Measurements from ENCODE around the gene ULBP1.

ULBP1 gene

DNA sequence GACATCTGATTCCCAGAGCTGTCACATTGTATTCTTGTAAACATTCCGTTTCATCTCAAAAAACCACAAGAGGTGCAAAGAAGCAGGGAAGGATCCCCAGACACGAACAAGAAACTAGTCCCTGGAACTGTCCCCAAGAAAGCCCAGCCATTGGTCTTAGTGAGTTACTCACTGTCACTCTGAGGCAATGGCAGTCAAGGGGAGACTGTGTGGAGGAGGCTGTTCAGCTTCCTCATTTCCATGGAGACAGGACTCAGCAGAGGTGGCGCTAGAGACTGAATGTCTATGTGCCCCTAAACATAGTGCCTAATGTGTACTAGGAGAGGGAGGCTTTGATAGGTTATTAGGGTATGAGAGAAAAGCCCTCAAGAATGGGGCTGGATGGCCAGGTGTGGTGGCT is 11.1 kb downstream of the ULBP1 start:
- Histone ChIP-seq H2AFZ (ENCODE audit: low read length) (no peak overlapping the region), H3K9ac (ENCODE audit: low read length) (no peak overlapping the region), H4K20me1 (ENCODE audit: insufficient read depth, low read length) (no peaks in the 10 kb centered on the region), H3K27ac (ENCODE audit: low read depth, low read length, poor library complexity, severe bottlenecking) (no peak overlapping the region), H3K79me2 (ENCODE audit: insufficient read depth, low read length) (no peaks in the 10 kb centered on the region), H3F3A (ENCODE audit: insufficient read depth, low read length) (no peaks in the 10 kb centered on the region), H3K4me2 (ENCODE audit: low read length) (no peak overlapping the region), H3K36me3 (ENCODE audit: insufficient read depth, low read length) (no peaks in the 10 kb centered on the region), H3K9me3 (ENCODE audit: low read length) (no peaks in the 10 kb centered on the region), H3K9me2 (ENCODE audit: low read depth, low read length) (no peaks in the 10 kb centered on the region), H3K27me3 (ENCODE audit: insufficient read depth, low read length) (no peaks in the 10 kb centered on the region), H3K4me1 (ENCODE audit: insufficient read depth, low read length, severe bottlenecking) (no peaks in the 10 kb centered on the region), H3K4me3 (ENCODE audit: low read depth, low read length, poor library complexity, severe bottlenecking) (no peak overlapping the region)
- TF ChIP-seq, protein P1, sequence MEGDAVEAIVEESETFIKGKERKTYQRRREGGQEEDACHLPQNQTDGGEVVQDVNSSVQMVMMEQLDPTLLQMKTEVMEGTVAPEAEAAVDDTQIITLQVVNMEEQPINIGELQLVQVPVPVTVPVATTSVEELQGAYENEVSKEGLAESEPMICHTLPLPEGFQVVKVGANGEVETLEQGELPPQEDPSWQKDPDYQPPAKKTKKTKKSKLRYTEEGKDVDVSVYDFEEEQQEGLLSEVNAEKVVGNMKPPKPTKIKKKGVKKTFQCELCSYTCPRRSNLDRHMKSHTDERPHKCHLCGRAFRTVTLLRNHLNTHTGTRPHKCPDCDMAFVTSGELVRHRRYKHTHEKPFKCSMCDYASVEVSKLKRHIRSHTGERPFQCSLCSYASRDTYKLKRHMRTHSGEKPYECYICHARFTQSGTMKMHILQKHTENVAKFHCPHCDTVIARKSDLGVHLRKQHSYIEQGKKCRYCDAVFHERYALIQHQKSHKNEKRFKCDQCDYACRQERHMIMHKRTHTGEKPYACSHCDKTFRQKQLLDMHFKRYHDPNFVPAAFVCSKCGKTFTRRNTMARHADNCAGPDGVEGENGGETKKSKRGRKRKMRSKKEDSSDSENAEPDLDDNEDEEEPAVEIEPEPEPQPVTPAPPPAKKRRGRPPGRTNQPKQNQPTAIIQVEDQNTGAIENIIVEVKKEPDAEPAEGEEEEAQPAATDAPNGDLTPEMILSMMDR (IDR thresholded peaks at IDR 0.05; ENCODE audit: low read length), result peak; percentile 23; the same call in 1 of the 2 replicates
- no peak for TF ChIP-seq EZH2 (IDR thresholded peaks at IDR 0.05; ENCODE audit: borderline replicate concordance, low read length)

DNA sequence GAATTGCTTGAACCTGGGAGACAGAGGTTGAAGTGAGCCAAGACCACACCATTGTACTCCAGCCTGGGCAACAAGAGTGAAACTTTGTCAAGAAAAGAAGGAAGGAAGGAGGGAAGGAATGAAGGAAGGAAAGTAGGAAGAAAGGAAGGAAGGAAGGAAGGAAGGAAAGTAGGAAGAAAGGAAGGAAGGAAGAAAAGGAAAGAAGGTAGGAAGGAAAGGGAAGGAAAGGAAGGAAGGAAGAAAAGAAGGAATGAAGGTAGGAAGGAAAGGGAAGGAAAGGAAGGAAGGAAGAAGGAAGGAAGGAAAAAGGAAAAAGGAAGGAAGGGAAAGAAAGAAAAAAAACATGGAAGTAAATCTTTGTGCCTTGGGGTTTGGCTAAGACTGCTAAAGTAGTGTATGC is 11.7 kb downstream of the ULBP1 start:
- Histone ChIP-seq H3K9me3 (ENCODE audit: low read length) (no peaks in the 10 kb centered on the region), H4K20me1 (ENCODE audit: insufficient read depth, low read length) (no peaks in the 10 kb centered on the region), H3K27me3 (ENCODE audit: insufficient read depth, low read length) (no peaks in the 10 kb centered on the region), H3K9ac (ENCODE audit: low read length) (no peak overlapping the region), H3K4me3 (ENCODE audit: low read depth, low read length, poor library complexity, severe bottlenecking) (no peak overlapping the region), H3K27ac (ENCODE audit: low read depth, low read length, poor library complexity, severe bottlenecking) (no peak overlapping the region), H3K9me2 (ENCODE audit: low read depth, low read length) (no peaks in the 10 kb centered on the region), H3K4me2 (ENCODE audit: low read length) (no peak overlapping the region), H2AFZ (ENCODE audit: low read length) (no peak overlapping the region), H3K36me3 (ENCODE audit: insufficient read depth, low read length) (no peaks in the 10 kb centered on the region), H3K4me1 (ENCODE audit: insufficient read depth, low read length, severe bottlenecking) (no peaks in the 10 kb centered on the region), H3K79me2 (ENCODE audit: insufficient read depth, low read length) (no peaks in the 10 kb centered on the region), H3F3A (ENCODE audit: insufficient read depth, low read length) (no peaks in the 10 kb centered on the region)
- TF ChIP-seq, protein P1 (IDR thresholded peaks at IDR 0.05; ENCODE audit: low read length), result no peak
- no peak for TF ChIP-seq EZH2 (IDR thresholded peaks at IDR 0.05; ENCODE audit: borderline replicate concordance, low read length)

DNA sequence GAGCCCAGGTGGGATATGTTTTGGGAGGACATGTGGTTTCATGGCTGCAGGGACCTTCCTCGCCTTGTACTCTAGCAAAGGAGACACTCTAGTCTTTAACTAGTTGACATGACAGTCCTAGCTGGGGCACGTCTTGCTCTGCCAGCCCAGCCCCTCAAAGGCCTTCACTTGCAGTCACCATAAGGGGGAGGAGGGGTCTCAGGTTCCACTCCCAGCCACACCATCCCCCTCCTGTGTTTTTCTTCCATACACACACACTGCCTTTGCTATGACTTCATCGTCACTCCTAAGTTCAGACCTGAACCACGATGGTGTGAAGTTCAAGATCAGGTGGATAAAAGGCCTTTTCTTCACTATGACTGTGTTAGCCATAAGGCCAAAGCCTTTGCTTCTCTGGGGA is 13.5 kb downstream of the ULBP1 start:
- Histone ChIP-seq H3F3A (ENCODE audit: insufficient read depth, low read length) (no peaks in the 10 kb centered on the region), H3K36me3 (ENCODE audit: insufficient read depth, low read length) (no peaks in the 10 kb centered on the region), H3K9ac (ENCODE audit: low read length) (no peak overlapping the region), H3K4me3 (ENCODE audit: low read depth, low read length, poor library complexity, severe bottlenecking) (no peak overlapping the region), H3K27me3 (ENCODE audit: insufficient read depth, low read length) (no peaks in the 10 kb centered on the region), H3K27ac (ENCODE audit: low read depth, low read length, poor library complexity, severe bottlenecking) (no peak overlapping the region), H3K9me2 (ENCODE audit: low read depth, low read length) (no peaks in the 10 kb centered on the region), H4K20me1 (ENCODE audit: insufficient read depth, low read length) (no peaks in the 10 kb centered on the region), H3K4me1 (ENCODE audit: insufficient read depth, low read length, severe bottlenecking) (no peaks in the 10 kb centered on the region), H2AFZ (ENCODE audit: low read length) (no peak overlapping the region), H3K79me2 (ENCODE audit: insufficient read depth, low read length) (no peaks in the 10 kb centered on the region), H3K9me3 (ENCODE audit: low read length) (no peaks in the 10 kb centered on the region), H3K4me2 (ENCODE audit: low read length) (no peak overlapping the region)
- TF ChIP-seq EZH2 (IDR thresholded peaks at IDR 0.05; ENCODE audit: borderline replicate concordance, low read length), result no peak
- TF ChIP-seq, protein P1 (IDR thresholded peaks at IDR 0.05; ENCODE audit: low read length), result no peak

Measured in OCI-LY1 (cell line).